Measurements from ENCODE around the gene BEND7.

The BEND7 gene

DNA sequence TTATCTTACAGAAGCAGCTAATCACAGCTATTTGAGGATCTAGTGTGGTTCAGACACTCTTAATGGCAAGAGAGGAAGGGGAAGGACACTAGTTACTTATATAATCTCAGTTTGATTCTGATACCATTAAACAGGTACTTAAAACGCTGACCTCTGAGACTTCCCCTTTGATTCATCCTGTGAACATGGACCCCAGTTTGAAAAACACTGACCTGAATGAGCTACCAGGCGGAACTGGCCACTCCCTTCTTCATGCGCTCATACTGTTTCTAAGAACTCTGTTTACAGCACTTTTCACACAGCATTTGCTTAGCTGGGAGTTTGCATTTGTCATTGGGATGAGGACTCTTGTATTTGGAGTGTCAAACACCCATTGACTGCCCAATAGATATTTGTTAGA, 45.7 kb downstream of the BEND7 start:
- DNase-seq (ENCODE audit: extremely low read depth, low read depth): no peak
- TF ChIP-seq, protein P1, sequence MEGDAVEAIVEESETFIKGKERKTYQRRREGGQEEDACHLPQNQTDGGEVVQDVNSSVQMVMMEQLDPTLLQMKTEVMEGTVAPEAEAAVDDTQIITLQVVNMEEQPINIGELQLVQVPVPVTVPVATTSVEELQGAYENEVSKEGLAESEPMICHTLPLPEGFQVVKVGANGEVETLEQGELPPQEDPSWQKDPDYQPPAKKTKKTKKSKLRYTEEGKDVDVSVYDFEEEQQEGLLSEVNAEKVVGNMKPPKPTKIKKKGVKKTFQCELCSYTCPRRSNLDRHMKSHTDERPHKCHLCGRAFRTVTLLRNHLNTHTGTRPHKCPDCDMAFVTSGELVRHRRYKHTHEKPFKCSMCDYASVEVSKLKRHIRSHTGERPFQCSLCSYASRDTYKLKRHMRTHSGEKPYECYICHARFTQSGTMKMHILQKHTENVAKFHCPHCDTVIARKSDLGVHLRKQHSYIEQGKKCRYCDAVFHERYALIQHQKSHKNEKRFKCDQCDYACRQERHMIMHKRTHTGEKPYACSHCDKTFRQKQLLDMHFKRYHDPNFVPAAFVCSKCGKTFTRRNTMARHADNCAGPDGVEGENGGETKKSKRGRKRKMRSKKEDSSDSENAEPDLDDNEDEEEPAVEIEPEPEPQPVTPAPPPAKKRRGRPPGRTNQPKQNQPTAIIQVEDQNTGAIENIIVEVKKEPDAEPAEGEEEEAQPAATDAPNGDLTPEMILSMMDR (IDR thresholded peaks at IDR 0.05; ENCODE audit: low read depth, low read length): no peak

DNA sequence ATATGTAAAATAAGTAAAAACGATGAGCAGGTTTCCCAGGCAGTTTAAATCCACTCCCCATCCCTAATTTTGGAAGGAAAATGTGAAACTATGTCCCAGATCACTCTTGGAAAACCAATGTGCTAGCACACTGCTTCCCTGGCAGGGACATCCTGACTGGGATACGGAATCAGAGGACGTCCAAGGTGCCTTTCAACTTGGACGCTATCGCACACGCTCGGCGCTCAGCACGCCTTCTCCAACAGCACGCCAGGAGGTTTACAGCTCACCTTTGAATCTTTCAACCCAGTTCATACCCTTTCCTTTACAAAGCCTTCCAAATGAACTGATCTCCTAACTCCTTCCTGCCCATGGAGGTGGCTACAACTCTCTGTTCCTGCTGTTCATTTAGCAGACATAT, 47.1 kb downstream of the BEND7 start:
- TF ChIP-seq, protein P1 (IDR thresholded peaks at IDR 0.05; ENCODE audit: low read depth, low read length): no peak
- no peak for DNase-seq (ENCODE audit: extremely low read depth, low read depth)

DNA sequence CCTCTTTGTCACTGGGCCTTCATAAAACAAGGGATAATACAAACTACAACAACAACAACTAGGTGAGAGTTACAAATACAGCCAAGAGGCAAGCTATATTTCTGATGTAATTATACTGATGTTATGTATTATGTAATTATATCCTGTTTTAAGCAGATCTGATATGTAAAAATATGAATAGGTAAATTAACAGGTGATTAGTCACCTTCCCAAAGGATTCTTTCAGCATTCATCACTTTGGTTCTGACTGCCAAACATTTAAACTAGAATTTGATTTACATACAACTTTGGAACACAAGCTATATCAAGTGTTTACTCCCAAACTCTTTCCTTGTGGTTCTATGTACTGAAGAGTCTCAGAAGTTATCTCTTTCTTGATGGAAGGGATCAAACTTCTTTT, 53.7 kb downstream of the BEND7 start:
- TF ChIP-seq, protein P1 (IDR thresholded peaks at IDR 0.05; ENCODE audit: low read depth, low read length): no peak
- DNase-seq (ENCODE audit: extremely low read depth, low read depth): no peak

DNA sequence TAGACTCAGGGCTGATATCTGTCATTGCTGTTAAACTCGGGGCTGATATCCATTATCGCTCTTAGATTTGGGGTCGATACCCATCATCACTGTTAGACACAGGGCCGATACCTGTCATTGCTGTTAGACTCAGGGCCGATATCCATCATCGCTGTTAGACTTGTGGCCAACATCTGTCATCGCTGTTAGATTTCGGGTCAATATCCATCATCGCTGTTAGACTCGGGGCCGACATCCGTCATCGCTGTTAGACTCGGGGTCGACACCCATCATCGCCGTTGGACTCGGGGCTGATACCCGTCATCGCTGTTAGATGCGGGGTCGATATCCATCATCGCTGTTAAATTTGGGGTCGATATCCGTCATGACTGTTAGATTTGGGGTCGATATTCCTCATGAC, 54.8 kb downstream of the BEND7 start:
- TF ChIP-seq, protein P1 (IDR thresholded peaks at IDR 0.05; ENCODE audit: low read depth, low read length): no peak
- DNase-seq (ENCODE audit: extremely low read depth, low read depth): no peak

DNA sequence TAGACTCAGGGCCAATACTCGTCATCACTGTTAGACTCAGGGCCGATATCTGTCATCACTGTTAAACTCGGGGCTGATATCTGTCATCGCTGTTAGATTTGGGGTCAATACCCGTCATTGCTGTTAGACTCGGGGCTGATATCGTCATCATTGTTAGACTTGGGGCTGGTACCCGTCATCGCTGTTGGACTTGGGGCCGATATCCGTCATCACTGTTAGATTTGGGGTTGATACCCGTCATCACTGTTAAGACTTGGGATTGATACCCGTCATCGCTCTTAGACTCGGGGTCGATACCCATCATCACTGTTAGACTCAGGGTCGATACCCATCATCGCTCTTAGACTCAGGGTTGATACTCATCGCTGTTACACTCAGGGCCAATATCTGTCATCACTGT, 56.5 kb downstream of the BEND7 start:
- TF ChIP-seq, protein P1 (IDR thresholded peaks at IDR 0.05; ENCODE audit: low read depth, low read length): no peak

DNA sequence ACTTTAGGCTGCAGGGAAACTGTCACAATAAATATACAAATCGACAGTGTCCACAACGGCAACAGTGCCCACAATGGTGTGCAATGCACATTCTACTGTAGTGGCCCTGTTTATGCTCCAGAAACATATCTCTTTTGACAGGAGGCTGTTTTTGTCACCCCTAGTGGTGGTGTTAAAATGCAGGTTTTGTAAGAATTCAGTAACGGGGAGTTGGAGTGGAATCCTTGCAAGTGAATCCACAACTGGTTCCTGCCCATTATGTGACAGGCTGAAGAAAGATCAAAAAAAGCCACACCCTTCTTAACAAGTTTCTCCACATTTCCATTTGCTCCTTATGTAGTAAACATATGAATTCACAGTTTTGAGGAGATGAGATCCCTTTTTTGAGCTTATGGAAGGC, 58.5 kb downstream of the BEND7 start:
- TF ChIP-seq, protein P1 (IDR thresholded peaks at IDR 0.05; ENCODE audit: low read depth, low read length): no peak
- no peak for DNase-seq (ENCODE audit: extremely low read depth, low read depth)

More for the DNA sequence above, 56.5 kb downstream of the BEND7 start:
- DNase-seq (ENCODE audit: extremely low read depth, low read depth): no peak

DNA sequence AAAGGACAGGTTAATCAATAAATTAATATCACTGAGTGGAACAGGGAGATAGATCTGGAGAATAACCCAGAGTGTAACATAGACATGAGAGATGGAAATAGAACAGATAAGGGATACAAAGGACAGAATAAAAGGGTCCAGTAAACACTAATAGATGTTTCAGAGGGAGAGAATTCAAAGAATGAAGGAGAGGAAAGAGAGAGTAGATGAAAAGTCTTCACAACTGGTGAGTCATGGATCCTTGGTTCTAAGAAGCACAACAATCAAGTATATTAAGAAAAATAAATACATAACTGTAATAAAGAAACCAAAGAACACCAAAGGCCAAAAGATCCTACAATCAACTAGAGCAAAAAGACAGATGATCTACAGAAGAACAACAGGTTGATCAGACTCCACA, 66.3 kb downstream of the BEND7 start:
- TF ChIP-seq, protein P1 (IDR thresholded peaks at IDR 0.05; ENCODE audit: low read depth, low read length): no peak
- no peak for DNase-seq (ENCODE audit: extremely low read depth, low read depth)

All from AG09319 (cell line).